NK-92 (cell line): Measurements from ENCODE around the gene RIGI.
"Not testable (repeated sequence)": the region's sequence is repeated elsewhere in the genome, so short reads cannot be mapped to it uniquely, and the experiment has no call there.

Experiments
- DNase-seq: peaks from one replicate; lab custom pipeline; 2025; ENCODE audit not compliant: unreplicated experiment; lab: John Stamatoyannopoulos, UW

Gene RIGI

DNA sequence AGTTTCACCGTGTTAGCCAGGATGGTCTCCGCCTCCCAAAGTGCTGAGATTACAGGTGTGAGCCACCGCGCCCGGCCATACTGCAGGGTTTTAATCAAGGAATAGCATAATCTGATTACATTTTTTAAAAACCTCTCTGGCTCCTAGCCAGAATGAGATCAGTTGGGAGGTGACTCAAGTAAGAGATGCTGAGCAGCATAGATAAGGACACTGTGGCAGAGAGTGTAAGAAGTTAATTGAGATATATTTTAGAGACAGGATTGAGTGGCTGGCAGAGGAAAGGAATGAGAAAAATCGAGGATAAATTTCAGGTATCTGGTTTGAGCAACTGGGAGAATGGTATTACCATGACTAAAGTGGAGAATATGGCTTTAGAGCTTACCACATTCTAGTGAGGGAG, 7.3 kb upstream of the RIGI start:
- no peak for DNase-seq

GRCh38 chr9:32526707-32527048, 682 bp upstream of the RIGI start:
- DNase-seq, result no peak

DNA sequence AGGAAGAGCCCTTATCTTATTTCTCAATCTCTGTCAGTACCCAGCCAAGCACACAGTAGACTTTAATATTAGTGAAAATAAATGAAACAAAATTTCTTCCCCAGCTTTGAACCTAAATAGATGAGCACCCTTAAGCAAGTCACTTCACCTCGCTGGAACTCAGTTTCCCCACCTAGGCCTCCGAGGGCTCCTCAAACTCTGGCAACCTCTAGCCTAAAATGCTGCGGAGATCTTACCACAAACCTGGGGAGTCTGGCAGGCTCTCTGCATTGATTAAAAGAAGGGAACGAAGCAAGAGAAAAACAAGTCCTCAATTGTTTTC, 326 bp downstream of the RIGI start:
- no peak for DNase-seq

- DNase-seq, result no peak
Observed at GRCh38 chr9:32524892-32525708, 896 bp downstream of the RIGI start.

GRCh38 chr9:32524558-32524891, 1.5 kb downstream of the RIGI start:
- not testable (repeated sequence) for DNase-seq

GRCh38 chr9:32523910-32524309, 2.1 kb downstream of the RIGI start:
- DNase-seq, result no peak

DNA sequence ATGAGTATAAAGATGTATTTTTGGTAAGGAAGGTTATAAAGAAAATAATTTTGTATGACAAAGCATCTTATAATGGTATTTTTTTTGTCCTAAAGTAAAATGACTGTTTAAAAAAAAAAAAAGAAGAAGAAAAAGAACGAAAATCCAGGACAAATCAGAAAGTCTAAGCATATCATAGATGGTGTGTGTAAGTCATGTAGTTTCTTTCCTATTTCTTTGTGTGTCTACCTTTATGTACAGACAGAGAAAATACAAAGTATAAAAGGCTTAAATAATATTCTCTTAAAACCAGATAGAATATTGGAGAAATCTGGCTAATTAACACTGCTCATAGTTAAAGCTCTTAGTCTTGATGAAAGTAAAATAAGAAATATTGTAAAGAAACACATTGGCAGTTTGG, 7.7 kb downstream of the RIGI start:
- DNase-seq, result no peak

DNA sequence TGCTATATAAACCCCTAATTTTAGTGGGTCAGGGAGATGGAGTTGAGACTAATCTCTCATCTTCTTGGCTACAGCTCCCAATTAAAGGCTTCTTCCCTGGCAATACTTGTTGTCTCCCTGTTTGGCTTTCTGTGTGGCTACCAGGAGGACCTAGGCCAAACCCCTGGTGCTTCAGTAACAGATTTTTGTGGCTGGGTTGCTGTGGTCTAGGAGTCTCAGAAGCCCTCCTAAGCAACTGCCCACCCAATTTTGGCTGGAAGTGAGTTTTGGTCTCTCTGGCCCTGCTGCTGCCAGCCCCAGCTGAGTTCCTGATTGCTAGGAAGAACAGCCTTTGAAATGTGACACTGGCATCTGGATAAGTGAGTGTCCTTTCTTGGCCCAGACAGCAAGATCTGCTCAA, 9.8 kb downstream of the RIGI start:
- DNase-seq, result no peak

GRCh38 chr9:32508728-32509127, 17.3 kb downstream of the RIGI start:
- no peak for DNase-seq

DNA sequence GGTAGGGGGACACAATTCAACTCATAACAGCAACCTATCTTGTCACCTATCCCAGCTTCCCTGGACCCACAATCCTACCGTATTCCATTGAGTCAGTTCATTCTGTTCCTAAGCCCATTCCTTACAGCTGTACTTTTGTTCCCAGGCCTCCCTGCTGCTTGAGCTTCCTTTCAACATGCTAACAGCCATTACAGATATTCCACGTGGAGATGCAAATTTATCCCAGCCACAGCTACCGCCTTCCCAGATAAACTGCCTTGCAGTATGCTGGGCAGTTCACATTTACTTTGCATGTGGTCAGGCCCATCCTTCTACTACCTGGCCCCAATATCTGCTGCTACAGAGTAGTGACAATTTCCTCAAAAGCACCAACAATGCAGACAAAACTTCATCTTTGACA, 23.0 kb downstream of the RIGI start:
- DNase-seq, result no peak

DNA sequence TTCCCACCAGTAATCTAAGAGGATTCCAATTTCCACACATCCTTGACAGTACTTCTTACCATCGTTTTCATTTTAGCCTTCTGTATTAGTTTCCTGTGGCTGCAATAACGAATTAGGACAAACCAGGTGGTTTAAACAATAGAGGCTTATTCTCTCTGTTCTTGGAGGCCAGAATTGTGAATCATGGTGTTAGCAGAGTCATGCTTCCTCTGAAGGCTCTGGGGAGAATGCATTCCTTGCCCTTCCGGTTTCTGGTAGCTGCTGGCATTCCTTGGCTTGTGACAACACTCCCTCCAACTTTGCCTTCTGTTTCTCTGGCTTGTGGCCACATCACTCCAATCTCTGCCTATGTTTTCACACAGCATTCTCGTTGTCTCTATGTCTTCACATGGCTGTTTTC, 23.5 kb downstream of the RIGI start:
- no peak for DNase-seq

GRCh38 chr9:32501868-32502267, 24.1 kb downstream of the RIGI start:
- no peak for DNase-seq

DNA sequence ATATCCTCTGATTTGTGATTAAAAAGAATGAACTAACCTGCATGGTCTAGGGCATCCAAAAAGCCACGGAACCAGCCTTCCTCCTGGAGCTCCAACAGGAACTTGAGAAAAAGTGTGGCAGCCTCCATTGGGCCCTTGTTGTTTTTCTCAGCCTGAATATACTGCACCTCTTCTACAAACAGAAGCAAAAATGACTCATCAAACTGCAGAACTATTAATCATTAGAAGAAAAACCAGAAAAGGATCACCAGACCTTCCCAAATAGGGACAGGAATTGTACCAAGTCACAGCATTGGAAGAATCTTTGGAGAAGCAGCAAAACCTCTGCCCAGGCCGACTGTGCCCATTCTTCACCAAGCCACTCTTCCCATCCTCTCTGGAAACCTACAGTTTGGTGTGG, 25.2 kb downstream of the RIGI start:
- no peak for DNase-seq

DNA sequence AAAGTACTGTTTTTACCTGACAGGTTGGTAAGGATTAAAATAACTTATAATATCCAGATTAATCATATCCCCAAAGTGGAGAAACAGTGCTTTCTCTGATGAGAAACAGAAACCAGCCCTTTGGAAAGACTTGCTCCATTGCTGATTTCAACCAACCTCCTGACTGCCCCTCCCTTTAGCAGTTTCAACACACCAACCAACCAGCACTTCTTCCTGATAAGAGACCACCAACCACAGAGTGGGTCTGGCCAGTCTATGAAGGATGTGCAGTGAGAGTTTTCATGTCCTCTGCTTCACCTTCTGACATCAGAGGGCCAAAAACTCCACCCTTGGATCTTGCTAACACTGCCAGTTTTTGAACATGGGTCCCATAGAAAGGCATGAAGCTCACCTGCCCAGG, 28.1 kb downstream of the RIGI start:
- no peak for DNase-seq

DNA sequence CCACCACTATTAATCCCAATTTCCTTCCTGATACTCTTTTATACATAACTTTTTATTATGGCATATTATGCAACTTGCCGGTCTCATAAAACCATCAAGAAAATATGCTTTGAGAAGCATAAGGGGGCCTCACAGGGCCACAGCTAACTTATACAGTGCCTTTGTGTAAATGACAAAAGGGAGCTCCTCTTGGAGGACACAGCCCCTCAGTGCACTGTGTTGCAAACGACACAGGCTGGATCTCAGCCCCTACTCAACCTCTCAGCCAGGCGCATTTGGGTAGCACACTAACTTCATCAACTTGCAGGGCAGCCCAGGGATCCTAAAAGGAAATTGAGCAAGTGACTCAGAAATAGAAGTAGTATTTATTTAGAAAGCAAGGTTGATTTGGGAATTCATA, 35.4 kb downstream of the RIGI start:
- no peak for DNase-seq

DNA sequence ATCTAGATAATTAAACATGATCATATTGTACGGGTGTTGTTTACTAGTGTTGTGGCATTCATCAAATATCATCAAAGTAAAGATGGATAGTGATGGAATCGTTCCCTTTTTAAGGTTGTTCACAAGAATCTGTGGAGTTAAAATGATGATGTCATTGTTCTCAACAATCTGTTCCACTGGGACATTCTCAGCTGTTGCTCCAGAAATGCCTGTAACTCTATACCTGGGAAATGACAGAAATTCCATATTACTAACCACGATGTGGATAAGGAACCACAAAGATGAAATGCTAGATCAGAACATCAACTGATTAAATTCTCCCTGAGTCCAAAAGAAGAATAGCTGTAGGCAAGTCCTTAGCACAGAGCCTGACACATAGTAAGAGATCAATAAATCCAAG, 38.0 kb downstream of the RIGI start:
- no peak for DNase-seq

GRCh38 chr9:32486839-32487562, 39.0 kb downstream of the RIGI start:
- no peak for DNase-seq

DNA sequence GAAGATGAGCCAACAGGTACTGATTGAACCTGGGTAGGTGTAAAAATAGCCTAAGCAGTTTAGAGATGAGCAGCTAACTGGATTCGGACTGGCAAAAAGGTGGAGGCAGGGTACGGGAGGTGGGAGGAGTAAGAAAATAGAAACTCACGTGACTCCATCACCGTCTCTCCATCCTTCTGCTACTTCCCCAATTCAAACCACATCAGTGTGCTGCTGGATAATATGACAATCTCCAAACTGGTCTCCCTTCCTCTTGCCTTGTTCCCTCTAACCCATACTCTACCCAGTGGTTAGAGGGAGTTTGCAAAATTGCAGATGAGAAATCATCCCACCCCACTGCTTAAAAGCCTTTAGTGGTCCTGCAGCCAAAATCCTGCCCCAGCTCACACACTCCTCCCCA, 42.7 kb downstream of the RIGI start:
- no peak for DNase-seq
